T-cell (primary cell): ENCODE data around the gene ST8SIA6. TPM values are rescaled to one million over a fixed set of nuclear protein-coding genes. Genes with fewer than 3 reads are reported as not detected.

Source experiments
- ATAC-seq, 4 experiments: fragments of 200-7000 bp in 3 of 4; fragments of 150-1000 bp in 1 of 4; cut with Tn5 transposase; replicated peaks in 1 of 4; 1 replicate in 3 of 4; 2 replicates in 1 of 4; pipeline ENCODE4 v1.10.0; 2021; ENCODE audit warnings: moderate library complexity in 3 of 4, mild to moderate bottlenecking in 2 of 4, moderate number of reproducible peaks in 1 of 4
- CTCF ChIA-PET, 2 donors: fragments of 300-600 bp; sonication (Branson Sonifier 250); formaldehyde crosslinking; loops; one replicate each; lab custom pipeline; 2022; ENCODE audit warnings: antibody characterized with exemption in 2 of 2; lab: Charles Lee
- POLR2A ChIA-PET, 2 donors: fragments of 300-600 bp; sonication (Branson Sonifier 250); formaldehyde crosslinking; loops; one replicate each; lab custom pipeline; 2022; ENCODE audit warnings: antibody characterized with exemption in 2 of 2; lab: Charles Lee
- DNase-seq, 35 experiments: peaks; one replicate each; pipeline versions ENCODE4 v3.0.0 to v3.0.0-alpha.2; 2013 to 2023
- H3K27ac ChIP-seq: one replicate; pipeline ENCODE4 v1.5.1; 2013; ENCODE audit warnings: low read length
- H3K27me3 ChIP-seq, 2 experiments: replicated peaks in 1 of 2; 1 replicate in 1 of 2; 2 replicates in 1 of 2; pipeline versions ENCODE4 v1.6.1 to v1.7.0; 2013; ENCODE audit warnings: low read length in 1 of 2, mixed read lengths in 1 of 2; ENCODE audit not compliant: control insufficient read depth in 2 of 2, insufficient read depth in 2 of 2; ENCODE audit errors: extremely low read depth in 1 of 2
- H3K36me3 ChIP-seq, 2 donors: 1 replicate in 1 of 2; 2 replicates in 1 of 2; pipeline versions ENCODE4 v1.6.1 to v1.7.0; 2013; ENCODE audit warnings: low read length in 1 of 2; ENCODE audit not compliant: control insufficient read depth in 2 of 2, insufficient read depth in 1 of 2; ENCODE audit errors: extremely low read depth in 1 of 2
- H3K4me1 ChIP-seq, 2 experiments: 1 replicate in 1 of 2; 2 replicates in 1 of 2; pipeline versions ENCODE4 v1.6.1 to v1.7.0; 2013; ENCODE audit warnings: low read length in 2 of 2, mixed read lengths in 1 of 2; ENCODE audit not compliant: insufficient read depth in 2 of 2, control insufficient read depth in 1 of 2; ENCODE audit errors: extremely low read depth in 1 of 2
- H3K4me3 ChIP-seq, 2 donors: 1 replicate in 1 of 2; 2 replicates in 1 of 2; pipeline versions ENCODE4 v1.5.1 to v1.7.0; 2013; ENCODE audit warnings: mild to moderate bottlenecking in 2 of 2, low read length in 1 of 2, moderate library complexity in 1 of 2; ENCODE audit not compliant: control insufficient read depth in 1 of 2; ENCODE audit errors: extremely low read depth in 1 of 2
- H3K9me3 ChIP-seq: 2 replicates; pipeline ENCODE4 v1.7.0; 2013
- H3K27ac Mint-ChIP-seq, 2 donors: one replicate each; pipeline ENCODE4 v1.8.0; 2020 to 2021; ENCODE audit warnings: mild to moderate bottlenecking in 2 of 2, mixed read lengths in 2 of 2
- H3K27me3 Mint-ChIP-seq, 2 donors: one replicate each; pipeline ENCODE4 v1.8.0; 2021 to 2022; ENCODE audit warnings: mixed read lengths in 2 of 2
- H3K36me3 Mint-ChIP-seq: one replicate; pipeline ENCODE4 v1.8.0; 2021; ENCODE audit warnings: mixed read lengths
- H3K4me1 Mint-ChIP-seq, 3 donors: one replicate each; pipeline ENCODE4 v1.8.0; 2020 to 2022; ENCODE audit warnings: mixed read lengths in 3 of 3, mild to moderate bottlenecking in 1 of 3
- H3K4me3 Mint-ChIP-seq, 3 donors: one replicate each; pipeline ENCODE4 v1.8.0; 2020 to 2022; ENCODE audit warnings: mild to moderate bottlenecking in 3 of 3, mixed read lengths in 3 of 3, moderate library complexity in 3 of 3
- H3K9me3 Mint-ChIP-seq, 3 donors: one replicate each; pipeline ENCODE4 v1.8.0; 2020 to 2022; ENCODE audit warnings: mixed read lengths in 3 of 3
- WGBS: methylation state at CpG from one replicate; pipeline ENCODE4 v1.1.5; 2013; ENCODE audit warnings: missing lambda C conversion rate; ENCODE audit not compliant: insufficient coverage; 5-methylcytosine and 5-hydroxymethylcytosine counted together
- total RNA-seq, 35 experiments: library from RNA in 6 of 35; stranded (reverse) in 6 of 35; fragments of 120-200 nt in 1 of 35; gene quantifications; one replicate each; pipeline versions ENCODE4 v1.2.1 to v1.2.4 and lab custom pipeline; 2013 to 2026

Gene ST8SIA6
- total RNA-seq, 5 donors from 2014 or later (not counting 1 experiment from before 2014, with no cell fraction given): 0.95 to 4.0 (median 1.7) TPM

DNA sequence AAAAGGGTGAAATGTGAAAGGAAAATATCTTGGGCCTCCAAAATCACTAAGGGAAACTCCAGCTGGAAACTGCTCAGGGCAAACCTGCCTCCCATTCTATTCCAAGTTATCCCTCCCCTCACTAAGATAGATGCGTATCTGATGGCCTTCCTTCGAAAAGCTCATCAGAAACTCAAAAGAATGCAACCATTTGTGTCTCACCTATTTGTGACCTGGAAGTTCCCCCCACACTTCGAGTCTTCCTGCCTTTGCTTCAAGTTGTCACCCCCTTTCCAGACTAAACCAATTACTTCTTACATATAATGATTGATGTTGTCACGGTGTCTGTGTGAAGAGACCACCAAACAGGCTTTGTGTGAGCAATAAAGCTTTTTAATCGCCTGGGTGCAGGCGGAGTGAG lies 69.3 kb downstream of the ST8SIA6 start:
- Mint-ChIP-seq H3K36me3 (peaks cover 3% of the 10 kb centered on the region), H3K4me3 (no peak overlapping the region), H3K27ac (no peak overlapping the region), H3K9me3 (no peaks in the 10 kb centered on the region), H3K27me3 (peaks cover 0 to 3% of the 10 kb centered on the region in 2 donors), H3K4me1 (no peaks in the 10 kb centered on the region)
- Histone ChIP-seq H3K4me1 (no peaks in the 10 kb centered on the region), H3K27ac (no peak overlapping the region), H3K27me3 (no peaks in the 10 kb centered on the region), H3K4me3 (no peak overlapping the region), H3K9me3 (no peaks in the 10 kb centered on the region), H3K36me3 (no peaks in the 10 kb centered on the region)
- POLR2A ChIA-PET: no interaction called here
- ATAC-seq: no peak
- CTCF ChIA-PET: interaction anchor here in 1 of 2 donors (0.7 kb wide), 1 partner anchor 785 kb away, joined by 3 read pairs; no protein-coding TSS in a partner anchor
- WGBS: 77% methylated on average over 5 of the region's 6 CpGs
- no peak for DNase-seq

DNA sequence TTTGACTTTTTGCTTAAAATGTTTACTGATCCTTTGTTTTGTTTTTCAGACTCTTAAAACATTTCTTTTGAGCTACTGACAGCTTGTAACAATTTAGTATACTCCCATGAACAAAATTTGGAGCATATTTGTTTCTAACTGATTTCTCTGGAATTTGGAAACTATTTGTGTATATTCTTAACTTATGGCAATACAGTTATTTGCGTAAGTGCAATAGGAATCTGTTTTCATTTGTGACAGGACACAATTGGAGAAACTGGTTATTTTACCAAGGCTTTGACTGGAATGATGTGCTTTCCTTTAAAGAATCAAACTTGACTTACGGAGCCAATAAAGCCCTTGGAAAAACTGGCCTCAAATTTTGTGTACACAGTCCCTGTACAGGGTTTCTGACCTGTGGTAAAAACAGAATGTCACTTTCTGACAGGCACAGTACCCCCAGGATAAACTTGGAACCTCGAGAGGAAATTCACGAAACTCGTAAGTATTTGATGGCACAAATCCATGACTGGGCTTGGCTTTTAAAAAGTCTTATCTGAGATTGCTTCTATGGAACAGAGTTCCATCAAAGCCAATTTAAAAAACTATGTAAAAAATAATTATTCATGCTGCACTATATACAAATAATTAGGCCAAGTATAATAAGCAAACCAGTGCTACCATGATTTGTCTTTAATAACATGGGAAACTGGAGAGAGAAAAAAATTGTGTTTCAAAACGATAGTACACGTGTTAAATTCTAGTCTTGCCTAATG lies 70.4 kb downstream of the ST8SIA6 start:
- H3K4me1 ChIP-seq: no peaks in the 10 kb centered on the region
- CTCF ChIA-PET: interaction anchor here in 1 of 2 donors (0.7 kb wide), 1 partner anchor 786 kb away, joined by 3 read pairs; no protein-coding TSS in a partner anchor
- POLR2A ChIA-PET: no interaction called here
- no peaks in the 10 kb centered on the region for H3K27me3 ChIP-seq
- H3K36me3 ChIP-seq: no peaks in the 10 kb centered on the region
- DNase-seq (no peak), ATAC-seq (no peak)
- Mint-ChIP-seq H3K27ac (no peak overlapping the region), H3K4me1 (no peaks in the 10 kb centered on the region), H3K27me3 (peaks cover 0 to 3% of the 10 kb centered on the region in 2 donors), H3K4me3 (no peak overlapping the region), H3K36me3 (peaks cover 3% of the 10 kb centered on the region), H3K9me3 (no peaks in the 10 kb centered on the region)
- 90% methylated on average over 1 of the region's 7 CpGs for WGBS
- no peak overlapping the region for H3K27ac ChIP-seq
- H3K9me3 ChIP-seq: no peaks in the 10 kb centered on the region
- H3K4me3 ChIP-seq: no peak overlapping the region

DNA sequence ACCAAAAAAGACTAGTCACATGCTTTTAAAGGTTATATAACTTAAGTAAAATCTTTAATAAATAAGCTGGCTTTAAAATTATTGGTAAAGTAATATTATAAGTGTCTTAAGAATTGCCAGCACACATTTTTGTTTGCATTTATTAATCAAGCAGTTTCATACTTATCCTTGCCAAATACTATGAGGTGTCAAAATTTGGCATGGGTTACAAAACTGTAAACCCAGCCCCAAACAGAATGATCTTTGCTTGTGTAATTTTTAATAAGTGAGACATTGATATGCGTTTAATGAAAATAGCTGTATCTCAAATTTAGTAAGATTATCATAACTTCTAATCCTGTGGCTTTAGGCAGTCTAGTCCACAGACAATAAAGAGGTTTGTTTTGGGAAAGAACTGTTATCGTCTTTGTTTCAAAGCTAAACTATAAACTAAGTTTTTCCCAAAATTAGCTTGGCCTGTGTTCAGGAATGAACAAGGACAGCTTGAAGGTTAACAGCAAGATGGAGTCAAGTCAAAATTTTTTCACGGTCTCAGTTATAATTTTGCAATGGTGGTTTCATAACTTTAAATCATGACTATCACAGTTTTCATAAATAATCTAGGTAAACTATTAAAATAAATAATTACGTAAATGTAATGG lies 72.8 kb downstream of the ST8SIA6 start:
- no peak overlapping the region for H3K4me3 ChIP-seq
- no peaks in the 10 kb centered on the region for H3K4me1 ChIP-seq
- H3K4me3 Mint-ChIP-seq: no peak overlapping the region
- no peaks in the 10 kb centered on the region for H3K9me3 Mint-ChIP-seq
- H3K36me3 ChIP-seq: no peaks in the 10 kb centered on the region
- H3K36me3 Mint-ChIP-seq: no peaks in the 10 kb centered on the region
- WGBS: no CpG with 5 or more reads among the region's 4 CpGs
- ATAC-seq: no peak
- H3K27me3 Mint-ChIP-seq: peaks cover 0 to 3% of the 10 kb centered on the region in 2 donors
- H3K4me1 Mint-ChIP-seq: no peaks in the 10 kb centered on the region
- CTCF ChIA-PET: no interaction called here
- no peak for DNase-seq
- H3K27ac Mint-ChIP-seq: no peak overlapping the region
- no peak overlapping the region for H3K27ac ChIP-seq
- H3K27me3 ChIP-seq: no peaks in the 10 kb centered on the region
- POLR2A ChIA-PET: interaction anchor here in 1 of 2 donors (0.5 kb wide), 1 partner anchor 1533 kb away, joined by 3 read pairs; no protein-coding TSS in a partner anchor
- no peaks in the 10 kb centered on the region for H3K9me3 ChIP-seq

DNA sequence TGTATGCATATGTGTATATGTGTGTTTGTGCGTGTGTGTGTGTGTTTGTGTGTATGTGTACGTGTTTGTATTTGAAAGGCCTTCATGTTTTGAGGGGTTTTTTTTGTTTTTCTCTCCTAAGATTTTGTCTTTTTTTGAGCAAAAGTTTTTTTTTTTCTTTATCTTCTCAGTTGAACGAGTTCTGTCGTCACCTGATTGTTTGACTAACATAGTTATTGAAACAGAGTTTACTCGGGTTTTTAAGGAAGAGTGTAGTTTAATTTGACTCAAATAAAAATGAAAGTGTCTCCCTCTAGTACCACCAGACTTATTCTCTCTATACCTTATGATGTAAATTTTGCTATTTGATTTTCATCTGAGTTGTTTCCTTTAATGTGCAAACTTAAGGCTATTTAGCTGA lies 73.5 kb downstream of the ST8SIA6 start:
- Histone ChIP-seq H3K27me3 (peaks cover 0 to 2% of the 10 kb centered on the region in 2 experiments), H3K36me3 (no peaks in the 10 kb centered on the region), H3K4me1 (no peaks in the 10 kb centered on the region), H3K27ac (no peak overlapping the region), H3K9me3 (no peaks in the 10 kb centered on the region), H3K4me3 (no peak overlapping the region)
- 57% methylated on average over 1 of the region's 5 CpGs for WGBS
- no peaks in the 10 kb centered on the region for H3K36me3 Mint-ChIP-seq
- ChIA-PET CTCF (no interaction called here), POLR2A (no interaction called here)
- ATAC-seq (no peak), DNase-seq (no peak)
- no peak overlapping the region for H3K4me3 Mint-ChIP-seq
- H3K9me3 Mint-ChIP-seq: no peaks in the 10 kb centered on the region
- peaks cover 0 to 3% of the 10 kb centered on the region in 2 donors for H3K27me3 Mint-ChIP-seq
- H3K27ac Mint-ChIP-seq: no peak overlapping the region
- no peaks in the 10 kb centered on the region for H3K4me1 Mint-ChIP-seq

DNA sequence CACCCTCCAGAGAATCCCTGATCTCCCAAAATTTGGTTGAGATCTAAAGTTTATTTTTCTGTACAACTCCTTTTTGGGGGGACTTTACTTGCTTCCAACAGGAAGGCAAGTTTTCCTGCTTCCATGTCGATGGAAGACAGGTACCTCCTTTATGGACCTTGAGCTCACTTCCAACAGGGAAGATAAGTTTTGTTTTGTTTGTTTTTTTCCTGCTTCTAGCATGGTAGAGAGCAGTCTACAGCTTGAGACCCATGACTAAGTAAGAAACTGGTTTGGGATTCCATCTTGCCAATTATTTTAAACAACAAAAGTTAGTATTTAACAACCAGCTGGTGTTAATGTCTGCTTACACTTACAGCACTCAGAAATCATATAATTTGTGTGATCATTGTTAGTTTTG lies 74.4 kb downstream of the ST8SIA6 start:
- H3K27ac Mint-ChIP-seq: no peak overlapping the region
- no peaks in the 10 kb centered on the region for H3K4me1 Mint-ChIP-seq
- no CpG with 5 or more reads among the region's 1 CpG for WGBS
- H3K4me3 ChIP-seq: no peak overlapping the region
- H3K27me3 Mint-ChIP-seq: peaks cover 0 to under 1% of the 10 kb centered on the region in 2 donors
- no peaks in the 10 kb centered on the region for H3K9me3 ChIP-seq
- H3K27ac ChIP-seq: no peak overlapping the region
- DNase-seq (no peak), ATAC-seq (no peak)
- ChIA-PET POLR2A (no interaction called here), CTCF (interaction anchor here in 1 of 2 donors (0.6 kb wide), 1 partner anchor 12 kb away, joined by 3 read pairs; no protein-coding TSS in a partner anchor)
- H3K4me3 Mint-ChIP-seq: no peak overlapping the region
- H3K27me3 ChIP-seq: peaks cover 0 to 2% of the 10 kb centered on the region in 2 experiments
- no peaks in the 10 kb centered on the region for H3K36me3 ChIP-seq
- no peaks in the 10 kb centered on the region for H3K36me3 Mint-ChIP-seq
- H3K9me3 Mint-ChIP-seq: no peaks in the 10 kb centered on the region
- H3K4me1 ChIP-seq: no peaks in the 10 kb centered on the region

DNA sequence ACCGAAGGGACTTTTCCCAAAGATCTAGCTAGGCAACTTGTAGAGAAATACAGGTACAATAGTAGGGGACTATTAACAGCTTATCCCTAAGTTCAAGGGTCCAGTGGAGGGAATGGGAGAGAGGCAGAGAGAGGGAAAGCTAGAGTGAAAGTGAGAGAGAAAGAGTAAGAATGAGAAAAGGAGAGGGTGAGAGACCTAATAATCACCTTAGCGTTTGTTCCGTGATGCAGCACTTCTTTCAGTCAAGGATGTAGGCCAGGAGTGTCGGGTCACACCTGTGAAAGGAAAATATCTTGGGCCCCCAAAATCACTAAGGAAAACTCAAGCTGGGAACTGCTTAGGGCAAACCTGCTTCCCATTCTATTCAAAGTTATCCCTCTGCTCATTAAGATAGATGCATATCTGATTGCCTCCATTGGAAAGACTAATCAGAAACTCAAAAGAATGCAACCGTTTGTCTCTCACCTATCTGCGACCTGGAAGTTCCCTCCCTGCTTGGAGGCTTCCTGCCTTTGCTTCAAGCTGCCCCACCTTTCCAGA lies 75.2 kb downstream of the ST8SIA6 start:
- Mint-ChIP-seq H3K27ac (no peak overlapping the region), H3K4me1 (no peaks in the 10 kb centered on the region), H3K36me3 (no peaks in the 10 kb centered on the region), H3K9me3 (no peaks in the 10 kb centered on the region), H3K27me3 (no peaks in the 10 kb centered on the region), H3K4me3 (no peak overlapping the region)
- H3K27me3 ChIP-seq: peaks cover 0 to 2% of the 10 kb centered on the region in 2 experiments
- ATAC-seq (no peak), DNase-seq (no peak)
- H3K27ac ChIP-seq: no peak overlapping the region
- no peak overlapping the region for H3K4me3 ChIP-seq
- H3K9me3 ChIP-seq: no peaks in the 10 kb centered on the region
- WGBS: 80% methylated on average over 2 of the region's 6 CpGs
- no peaks in the 10 kb centered on the region for H3K36me3 ChIP-seq
- CTCF ChIA-PET: interaction anchor here in 1 of 2 donors (0.6 kb wide), 1 partner anchor 11 kb away, joined by 3 read pairs; no protein-coding TSS in a partner anchor
- POLR2A ChIA-PET: no interaction called here
- no peaks in the 10 kb centered on the region for H3K4me1 ChIP-seq
